ENCODE measurements around the gene VTCN1. TPM values are rescaled to one million over a fixed set of nuclear protein-coding genes. Genes with fewer than 3 reads are reported as not detected.

VTCN1 gene
- total RNA-seq, 1 experiment from 2014 or later: not detected

DNA sequence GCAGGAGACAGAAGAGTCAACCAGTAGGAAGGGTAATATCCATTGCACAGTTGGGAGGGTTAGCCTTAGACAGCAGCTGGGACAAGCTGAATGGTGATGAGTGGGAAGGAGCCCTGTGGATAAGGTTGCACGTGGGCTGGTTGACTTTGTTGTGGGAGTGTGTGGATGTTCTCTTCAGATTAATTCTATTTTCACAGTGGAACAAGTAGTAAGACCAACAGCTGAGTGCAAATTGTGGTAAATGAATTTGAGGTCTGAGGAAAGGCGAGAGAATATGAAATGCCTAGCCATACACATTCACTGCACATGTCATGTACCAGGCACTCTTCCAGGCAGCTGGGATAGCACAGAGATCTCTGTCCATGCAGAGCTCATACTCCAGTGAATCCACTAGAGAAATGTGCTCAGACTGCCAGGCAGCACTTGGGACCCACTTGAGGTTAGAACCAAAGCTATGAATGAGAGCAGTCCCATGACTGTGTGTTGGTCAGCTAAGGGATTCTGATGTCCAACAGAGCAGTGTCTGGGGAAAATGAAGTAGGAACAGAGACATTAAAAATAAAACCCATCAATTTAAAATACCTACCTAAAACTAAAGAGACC lies 25.2 kb upstream of the VTCN1 start:
- POLR2A ChIA-PET: no interaction called here
- BruUV-seq (replicated peaks): no TSS peak

DNA sequence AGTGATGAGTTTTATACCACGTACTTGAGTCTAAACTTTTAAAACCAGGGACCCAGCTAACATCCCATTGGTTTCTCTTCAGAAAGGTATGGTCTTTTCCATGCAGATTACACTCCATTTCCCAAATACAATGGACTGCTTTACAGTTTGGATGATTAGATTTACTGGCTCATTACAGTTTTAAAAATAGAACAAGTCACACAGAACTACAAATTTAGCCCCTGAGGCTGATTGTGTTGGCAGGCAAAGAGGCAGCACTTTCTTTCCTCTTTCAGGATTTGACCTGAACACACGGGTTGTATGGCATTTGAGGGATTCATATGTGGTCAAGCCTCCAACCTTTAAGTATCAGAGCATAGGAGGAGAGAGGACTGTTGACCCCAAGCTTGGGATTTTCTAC lies 21.8 kb upstream of the VTCN1 start:
- Histone ChIP-seq H3K36me3 (ENCODE audit: control insufficient read depth, insufficient read depth, low read length) (no peaks in the 10 kb centered on the region), H3K27ac (ENCODE audit: low read length) (no peak overlapping the region), H3K27me3 (ENCODE audit: control insufficient read depth, insufficient read depth, low read length) (no peaks in the 10 kb centered on the region), H3K9me3 (ENCODE audit: control insufficient read depth, insufficient read depth, low read depth, low read length) (no peaks in the 10 kb centered on the region), H3K4me1 (ENCODE audit: control insufficient read depth, insufficient read depth, low read length) (no peaks in the 10 kb centered on the region), H3K4me3 (ENCODE audit: low read depth in 2 of 2, low read length in 2 of 2) (no peak overlapping the region)
- DNase-seq (ENCODE audit: low read depth, low spot score) (no peak), ATAC-seq (no peak)
- ChIA-PET POLR2A (no interaction called here), CTCF (no interaction called here)
- TF ChIP-seq POLR2AphosphoS5 (IDR thresholded peaks at IDR 0.05; ENCODE audit: low read depth, low read length) (no peak), REST (IDR thresholded peaks at IDR 0.05; ENCODE audit: insufficient read depth in 1 of 2, low read depth in 2 of 2, low read length in 1 of 2) (no peak), TCF7L2 (IDR thresholded peaks at IDR 0.05; ENCODE audit: low read depth, low read length) (no peak), CTCF (IDR thresholded peaks at IDR 0.05) (no peak), SIN3A (IDR thresholded peaks at IDR 0.05; ENCODE audit: borderline replicate concordance, insufficient read depth, low read depth, low read length) (no peak)
- intact Hi-C loops (cut with micrococcal nuclease; ENCODE audit: unreplicated experiment): no loop called here
- in situ Hi-C loops (cut with HindIII; ENCODE audit: low pct_unique_long_range_greater_than_20kb, low sequenced_read_pairs): no loop called here
- BruUV-seq (replicated peaks): no TSS peak

More for the DNA sequence above, 25.2 kb upstream of the VTCN1 start:
- intact Hi-C loops (cut with micrococcal nuclease; ENCODE audit: unreplicated experiment) (no loop called here), in situ Hi-C loops (cut with HindIII; ENCODE audit: low pct_unique_long_range_greater_than_20kb, low sequenced_read_pairs) (no loop called here)
- no peak overlapping the region for H3K4me3 ChIP-seq (ENCODE audit: low read depth in 2 of 2, low read length in 2 of 2)
- ATAC-seq (no peak), DNase-seq (ENCODE audit: low read depth, low spot score) (no peak)
- H3K9me3 ChIP-seq (ENCODE audit: control insufficient read depth, insufficient read depth, low read depth, low read length): no peaks in the 10 kb centered on the region
- no peak overlapping the region for H3K27ac ChIP-seq (ENCODE audit: low read length)
- no peaks in the 10 kb centered on the region for H3K36me3 ChIP-seq (ENCODE audit: control insufficient read depth, insufficient read depth, low read length)
- no peaks in the 10 kb centered on the region for H3K4me1 ChIP-seq (ENCODE audit: control insufficient read depth, insufficient read depth, low read length)
- TF ChIP-seq SIN3A (IDR thresholded peaks at IDR 0.05; ENCODE audit: borderline replicate concordance, insufficient read depth, low read depth, low read length): no peak
- no peak for TF ChIP-seq POLR2AphosphoS5 (IDR thresholded peaks at IDR 0.05; ENCODE audit: low read depth, low read length)
- no peak for TF ChIP-seq TCF7L2 (IDR thresholded peaks at IDR 0.05; ENCODE audit: low read depth, low read length)
- TF ChIP-seq REST (IDR thresholded peaks at IDR 0.05; ENCODE audit: insufficient read depth in 1 of 2, low read depth in 2 of 2, low read length in 1 of 2): no peak
- TF ChIP-seq CTCF (IDR thresholded peaks at IDR 0.05): no peak
- CTCF ChIA-PET: no interaction called here
- no peaks in the 10 kb centered on the region for H3K27me3 ChIP-seq (ENCODE audit: control insufficient read depth, insufficient read depth, low read length)

All from Panc1 (cell line).